HCT116 (cell line): ENCODE results near the gene SPATA33. TPM values are rescaled to one million over a fixed set of nuclear protein-coding genes. Genes with fewer than 3 reads are reported as not detected.

Experiments used
- ATAC-seq: fragments of 200-7000 bp; cut with Tn5 transposase; 2 replicates; pipeline ENCODE4 v1.9.1; 2020; ENCODE audit warnings: mild to moderate bottlenecking, moderate library complexity
- BruUV-seq: library from RNA; stranded (reverse); fragments of 400-500 nt; replicated peaks from 2 replicates; lab custom pipeline; 2021; lab: Mats Ljungman, UMichigan
- CTCF ChIA-PET: fragments of 300-600 bp; sonication (Branson Sonifier 250); formaldehyde crosslinking; loops from one replicate; lab custom pipeline; 2021; ENCODE audit warnings: antibody characterized with exemption; lab: Charles Lee
- POLR2A ChIA-PET: fragments of 300-600, 350-600 bp; sonication (Branson Sonifier 250); formaldehyde crosslinking; loops from one replicate; lab custom pipeline; 2021; ENCODE audit warnings: antibody characterized with exemption; lab: Charles Lee
- RAD21 ChIA-PET, 2 experiments: fragments of 300-600 bp; sonication (Branson Sonifier 250); formaldehyde crosslinking; loops; one replicate each; lab custom pipeline; 2023; ENCODE audit warnings: low total read pairs in 2 of 2; ENCODE audit not compliant: uncharacterized antibody in 2 of 2, unreplicated experiment in 2 of 2, low non-redundant PET in 1 of 2; lab: Charles Lee
- DNase-seq: peaks from one replicate; pipeline ENCODE4 v3.0.0-alpha.2; 2010; ENCODE audit warnings: low read depth, low spot score
- H2AFZ ChIP-seq: fragments of 200-600 bp; shearing (Covaris generic), sonication (generic); 2 replicates; pipeline ENCODE4 v1.6.1; 2017; ENCODE audit warnings: low read depth, mixed run types, mixed read lengths, antibody characterized with exemption, low read length; ENCODE audit not compliant: poor library complexity, severe bottlenecking
- H3K27ac ChIP-seq: 2 replicates; pipeline ENCODE4 v1.5.1; 2012; ENCODE audit warnings: low read depth, low read length
- H3K27me3 ChIP-seq: fragments of 200-600 bp; sonication (generic); 2 replicates; pipeline ENCODE4 v1.6.1; 2016; ENCODE audit warnings: mixed run types, low read length, mixed read lengths; ENCODE audit not compliant: insufficient read depth
- H3K36me3 ChIP-seq, 2 experiments: fragments of 200-500 bp in 1 of 2; fragments of 200-600 bp in 1 of 2; sonication (Bioruptor generic) in 1 of 2; sonication (generic) in 1 of 2; 2 replicates each; pipeline versions ENCODE4 v1.5.1 to v1.6.1; 2014 to 2016; ENCODE audit warnings: low read length in 2 of 2, inconsistent platforms in 1 of 2, mixed read lengths in 1 of 2, mixed run types in 1 of 2; ENCODE audit not compliant: insufficient read depth in 2 of 2, control insufficient read depth in 1 of 2
- H3K4me1 ChIP-seq, 2 experiments: fragments of 200-600 bp in 1 of 2; sonication (generic) in 1 of 2; 2 replicates each; pipeline versions ENCODE4 v1.5.1 to v1.6.1; 2012 to 2017; ENCODE audit warnings: low read length in 2 of 2, inconsistent platforms in 1 of 2, mild to moderate bottlenecking in 1 of 2, mixed read lengths in 1 of 2, mixed run types in 1 of 2, moderate library complexity in 1 of 2; ENCODE audit not compliant: insufficient read depth in 2 of 2, control insufficient read depth in 1 of 2
- H3K4me2 ChIP-seq: fragments of 200-600 bp; sonication (generic); 2 replicates; pipeline ENCODE4 v1.6.1; 2017; ENCODE audit warnings: mixed run types, low read length, mixed read lengths
- H3K4me3 ChIP-seq, 2 experiments: fragments of 200-600 bp in 1 of 2; sonication (generic) in 1 of 2; replicated peaks in 1 of 2; 2 replicates each; pipeline ENCODE4 v1.5.1; 2011 to 2016; ENCODE audit warnings: low read length in 2 of 2, control low read depth in 1 of 2, low read depth in 1 of 2, mild to moderate bottlenecking in 1 of 2, mixed read lengths in 1 of 2, mixed run types in 1 of 2
- H3K79me2 ChIP-seq: fragments of 200-600 bp; sonication (generic); 2 replicates; pipeline ENCODE4 v1.6.1; 2017; ENCODE audit warnings: mild to moderate bottlenecking, mixed run types, low read length, moderate library complexity, mixed read lengths; ENCODE audit not compliant: insufficient read depth
- H3K9ac ChIP-seq: fragments of 200-600 bp; sonication (generic); 2 replicates; pipeline ENCODE4 v1.6.1; 2016; ENCODE audit warnings: low read length, mixed read lengths
- H3K9me2 ChIP-seq: fragments of 200-600 bp; sonication (generic), shearing (Covaris generic); 2 replicates; pipeline ENCODE4 v1.6.1; 2017; ENCODE audit warnings: mixed run types, mild to moderate bottlenecking, moderate library complexity; ENCODE audit not compliant: insufficient read depth
- H3K9me3 ChIP-seq, 2 experiments: fragments of 200-500 bp in 1 of 2; fragments of 200-600 bp in 1 of 2; sonication (Bioruptor generic) in 1 of 2; sonication (generic) in 1 of 2; 2 replicates each; pipeline ENCODE4 v1.6.1; 2014 to 2017; ENCODE audit warnings: low read length in 2 of 2, mixed read lengths in 2 of 2, inconsistent platforms in 1 of 2, low read depth in 1 of 2, mild to moderate bottlenecking in 1 of 2, mixed run types in 1 of 2, moderate library complexity in 1 of 2; ENCODE audit not compliant: control insufficient read depth in 1 of 2, insufficient read depth in 1 of 2
- H4K20me1 ChIP-seq: fragments of 200-600 bp; sonication (generic), shearing (Covaris generic); 2 replicates; pipeline ENCODE4 v1.6.1; 2017; ENCODE audit warnings: mixed run types, mild to moderate bottlenecking, moderate library complexity; ENCODE audit not compliant: insufficient read depth
- CBX3 ChIP-seq: IDR thresholded peaks from 2 replicates; pipeline ENCODE4 v1.6.1; 2012; ENCODE audit warnings: low read depth
- EGR1 ChIP-seq: IDR thresholded peaks from 2 replicates; pipeline ENCODE4 v1.6.1; 2012; ENCODE audit warnings: low read depth
- ELF1 ChIP-seq: IDR thresholded peaks from 2 replicates; pipeline ENCODE4 v1.6.1; 2012; ENCODE audit warnings: low read depth, borderline replicate concordance
- EZH2 ChIP-seq: fragments of 200-600 bp; sonication (generic); IDR thresholded peaks from 2 replicates; pipeline ENCODE4 v1.6.1; 2017; ENCODE audit warnings: antibody characterized with exemption, mixed run types
- EZH2phosphoT487 ChIP-seq: fragments of 200-600 bp; IDR thresholded peaks from 2 replicates; pipeline ENCODE4 v1.6.1; 2018; ENCODE audit warnings: antibody characterized with exemption, borderline replicate concordance
- FOSL1 ChIP-seq: IDR thresholded peaks from 2 replicates; pipeline ENCODE4 v1.6.1; 2012; ENCODE audit warnings: low read depth
- JUND ChIP-seq: IDR thresholded peaks from 2 replicates; pipeline ENCODE4 v1.6.1; 2012
- POLR2AphosphoS5 ChIP-seq: IDR thresholded peaks from 2 replicates; pipeline ENCODE4 v1.6.1; 2011; ENCODE audit warnings: mild to moderate bottlenecking, low read depth, low read length, moderate library complexity
- SIN3A ChIP-seq: IDR thresholded peaks from 2 replicates; pipeline ENCODE4 v1.6.1; 2012; ENCODE audit warnings: low read depth
- SRF ChIP-seq: IDR thresholded peaks from 2 replicates; pipeline ENCODE4 v1.6.1; 2012; ENCODE audit warnings: low read depth
- ZFX ChIP-seq: fragments of 450-650 bp; IDR thresholded peaks from 2 replicates; pipeline ENCODE4 v1.6.1; 2017
- ZNF274 ChIP-seq: fragments of 200-500 bp; sonication (Bioruptor generic); IDR thresholded peaks from 2 replicates; pipeline ENCODE4 v1.6.1; 2014; ENCODE audit warnings: mild to moderate bottlenecking, low read depth, low read length, inconsistent platforms
- intact Hi-C: fragments of 100-400 bp; cut with micrococcal nuclease; formaldehyde crosslinking; loops from 2 replicates; pipeline ENCODE4 v1.10.0; 2022
- total RNA-seq: library from RNA; stranded (reverse); gene quantifications from one replicate; pipeline ENCODE4 v1.2.1, GENCODE V29; 2021; ENCODE audit not compliant: unreplicated experiment
- TF ChIP-seq, protein P1 (sequence below): IDR thresholded peaks from 2 replicates; pipeline ENCODE4 v1.6.1; 2012
- TF ChIP-seq, protein P2 (sequence below), 3 experiments: fragments of 200-600 bp in 1 of 3; sonication (generic) in 1 of 3; IDR thresholded peaks in 2 of 3; conservative IDR thresholded peaks in 1 of 3; 2 replicates each; pipeline ENCODE4 v1.5.1; 2012 to 2017; ENCODE audit warnings: low read depth in 2 of 3, low read length in 2 of 3, antibody characterized with exemption in 1 of 3, borderline replicate concordance in 1 of 3, control low read depth in 1 of 3, mild to moderate bottlenecking in 1 of 3, mixed read lengths in 1 of 3, mixed run types in 1 of 3, moderate library complexity in 1 of 3; ENCODE audit not compliant: insufficient read depth in 1 of 3
- TF ChIP-seq, protein P3 (sequence below): IDR thresholded peaks from 2 replicates; pipeline ENCODE4 v1.6.1; 2011; ENCODE audit warnings: mild to moderate bottlenecking, low read length, moderate library complexity; ENCODE audit not compliant: insufficient replicate concordance; ENCODE audit errors: extremely low read depth
- TF ChIP-seq, protein P4 (sequence below): IDR thresholded peaks from 2 replicates; pipeline ENCODE4 v1.6.1; 2012; ENCODE audit warnings: low read depth

SPATA33 gene
- total RNA-seq, 1 experiment from 2014 or later: 24.9 TPM

DNA sequence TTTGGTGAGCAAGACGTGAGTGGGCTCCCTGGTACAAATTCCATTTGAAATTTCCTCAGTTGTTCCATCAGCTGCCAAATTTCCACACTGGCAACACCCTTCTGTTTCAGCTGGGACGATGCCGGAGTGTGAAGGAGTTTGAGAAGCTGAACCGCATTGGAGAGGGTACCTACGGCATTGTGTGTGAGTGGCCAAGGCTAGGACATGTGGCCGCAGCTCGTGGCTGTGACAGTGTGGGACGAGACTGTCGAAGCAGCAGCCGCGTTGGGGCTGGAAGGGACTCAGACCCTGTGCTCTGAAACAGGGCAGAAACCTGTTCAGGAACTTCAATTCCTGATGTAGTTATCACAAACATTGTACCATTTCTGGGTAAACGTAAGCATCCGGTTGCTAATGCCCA, 31.5 kb downstream of the SPATA33 start:
- H3K4me2 ChIP-seq: no peak overlapping the region
- no peaks in the 10 kb centered on the region for H4K20me1 ChIP-seq
- H2AFZ ChIP-seq: no peak overlapping the region
- peaks cover 27 to 62% of the 10 kb centered on the region in 2 experiments; a peak in 3 of 4 replicates for H3K36me3 ChIP-seq
- DNase-seq: no peak
- H3K9me2 ChIP-seq: no peaks in the 10 kb centered on the region
- RAD21 ChIA-PET: no interaction called here
- TF ChIP-seq, protein P1, sequence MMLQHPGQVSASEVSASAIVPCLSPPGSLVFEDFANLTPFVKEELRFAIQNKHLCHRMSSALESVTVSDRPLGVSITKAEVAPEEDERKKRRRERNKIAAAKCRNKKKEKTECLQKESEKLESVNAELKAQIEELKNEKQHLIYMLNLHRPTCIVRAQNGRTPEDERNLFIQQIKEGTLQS: no peak
- TF ChIP-seq POLR2AphosphoS5 (no peak), EGR1 (no peak), EZH2phosphoT487 (no peak), SIN3A (no peak), SRF (no peak), ELF1 (no peak), CBX3 (no peak), ZFX (no peak), JUND (no peak), ZNF274 (no peak), FOSL1 (no peak), EZH2 (no peak)
- TF ChIP-seq, protein P2, sequence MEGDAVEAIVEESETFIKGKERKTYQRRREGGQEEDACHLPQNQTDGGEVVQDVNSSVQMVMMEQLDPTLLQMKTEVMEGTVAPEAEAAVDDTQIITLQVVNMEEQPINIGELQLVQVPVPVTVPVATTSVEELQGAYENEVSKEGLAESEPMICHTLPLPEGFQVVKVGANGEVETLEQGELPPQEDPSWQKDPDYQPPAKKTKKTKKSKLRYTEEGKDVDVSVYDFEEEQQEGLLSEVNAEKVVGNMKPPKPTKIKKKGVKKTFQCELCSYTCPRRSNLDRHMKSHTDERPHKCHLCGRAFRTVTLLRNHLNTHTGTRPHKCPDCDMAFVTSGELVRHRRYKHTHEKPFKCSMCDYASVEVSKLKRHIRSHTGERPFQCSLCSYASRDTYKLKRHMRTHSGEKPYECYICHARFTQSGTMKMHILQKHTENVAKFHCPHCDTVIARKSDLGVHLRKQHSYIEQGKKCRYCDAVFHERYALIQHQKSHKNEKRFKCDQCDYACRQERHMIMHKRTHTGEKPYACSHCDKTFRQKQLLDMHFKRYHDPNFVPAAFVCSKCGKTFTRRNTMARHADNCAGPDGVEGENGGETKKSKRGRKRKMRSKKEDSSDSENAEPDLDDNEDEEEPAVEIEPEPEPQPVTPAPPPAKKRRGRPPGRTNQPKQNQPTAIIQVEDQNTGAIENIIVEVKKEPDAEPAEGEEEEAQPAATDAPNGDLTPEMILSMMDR (IDR thresholded peaks at IDR 0.05 in 2 of 3, conservative IDR thresholded peaks at IDR 0.05 in 1 of 3; ENCODE audit: borderline replicate concordance in 1 of 3, insufficient read depth in 1 of 3, low read depth in 2 of 3, low read length in 2 of 3): no peak
- TF ChIP-seq, protein P3, sequence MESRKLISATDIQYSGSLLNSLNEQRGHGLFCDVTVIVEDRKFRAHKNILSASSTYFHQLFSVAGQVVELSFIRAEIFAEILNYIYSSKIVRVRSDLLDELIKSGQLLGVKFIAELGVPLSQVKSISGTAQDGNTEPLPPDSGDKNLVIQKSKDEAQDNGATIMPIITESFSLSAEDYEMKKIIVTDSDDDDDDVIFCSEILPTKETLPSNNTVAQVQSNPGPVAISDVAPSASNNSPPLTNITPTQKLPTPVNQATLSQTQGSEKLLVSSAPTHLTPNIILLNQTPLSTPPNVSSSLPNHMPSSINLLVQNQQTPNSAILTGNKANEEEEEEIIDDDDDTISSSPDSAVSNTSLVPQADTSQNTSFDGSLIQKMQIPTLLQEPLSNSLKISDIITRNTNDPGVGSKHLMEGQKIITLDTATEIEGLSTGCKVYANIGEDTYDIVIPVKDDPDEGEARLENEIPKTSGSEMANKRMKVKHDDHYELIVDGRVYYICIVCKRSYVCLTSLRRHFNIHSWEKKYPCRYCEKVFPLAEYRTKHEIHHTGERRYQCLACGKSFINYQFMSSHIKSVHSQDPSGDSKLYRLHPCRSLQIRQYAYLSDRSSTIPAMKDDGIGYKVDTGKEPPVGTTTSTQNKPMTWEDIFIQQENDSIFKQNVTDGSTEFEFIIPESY: no peak
- TF ChIP-seq, protein P4, sequence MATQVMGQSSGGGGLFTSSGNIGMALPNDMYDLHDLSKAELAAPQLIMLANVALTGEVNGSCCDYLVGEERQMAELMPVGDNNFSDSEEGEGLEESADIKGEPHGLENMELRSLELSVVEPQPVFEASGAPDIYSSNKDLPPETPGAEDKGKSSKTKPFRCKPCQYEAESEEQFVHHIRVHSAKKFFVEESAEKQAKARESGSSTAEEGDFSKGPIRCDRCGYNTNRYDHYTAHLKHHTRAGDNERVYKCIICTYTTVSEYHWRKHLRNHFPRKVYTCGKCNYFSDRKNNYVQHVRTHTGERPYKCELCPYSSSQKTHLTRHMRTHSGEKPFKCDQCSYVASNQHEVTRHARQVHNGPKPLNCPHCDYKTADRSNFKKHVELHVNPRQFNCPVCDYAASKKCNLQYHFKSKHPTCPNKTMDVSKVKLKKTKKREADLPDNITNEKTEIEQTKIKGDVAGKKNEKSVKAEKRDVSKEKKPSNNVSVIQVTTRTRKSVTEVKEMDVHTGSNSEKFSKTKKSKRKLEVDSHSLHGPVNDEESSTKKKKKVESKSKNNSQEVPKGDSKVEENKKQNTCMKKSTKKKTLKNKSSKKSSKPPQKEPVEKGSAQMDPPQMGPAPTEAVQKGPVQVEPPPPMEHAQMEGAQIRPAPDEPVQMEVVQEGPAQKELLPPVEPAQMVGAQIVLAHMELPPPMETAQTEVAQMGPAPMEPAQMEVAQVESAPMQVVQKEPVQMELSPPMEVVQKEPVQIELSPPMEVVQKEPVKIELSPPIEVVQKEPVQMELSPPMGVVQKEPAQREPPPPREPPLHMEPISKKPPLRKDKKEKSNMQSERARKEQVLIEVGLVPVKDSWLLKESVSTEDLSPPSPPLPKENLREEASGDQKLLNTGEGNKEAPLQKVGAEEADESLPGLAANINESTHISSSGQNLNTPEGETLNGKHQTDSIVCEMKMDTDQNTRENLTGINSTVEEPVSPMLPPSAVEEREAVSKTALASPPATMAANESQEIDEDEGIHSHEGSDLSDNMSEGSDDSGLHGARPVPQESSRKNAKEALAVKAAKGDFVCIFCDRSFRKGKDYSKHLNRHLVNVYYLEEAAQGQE: no peak
- no peaks in the 10 kb centered on the region for H3K27me3 ChIP-seq
- CTCF ChIA-PET: interaction anchor here (1.1 kb wide), 1 partner anchor 11 kb away, joined by 3 read pairs; no protein-coding TSS in a partner anchor
- no peak overlapping the region for H3K27ac ChIP-seq
- H3K4me3 ChIP-seq: no peak overlapping the region
- H3K9ac ChIP-seq: no peak overlapping the region
- H3K9me3 ChIP-seq: peaks cover 3 to 6% of the 10 kb centered on the region in 2 experiments; a peak in 2 of 4 replicates
- peaks cover 9 to 20% of the 10 kb centered on the region in 2 experiments for H3K4me1 ChIP-seq
- ATAC-seq: no peak
- POLR2A ChIA-PET: no interaction called here
- no TSS peak for BruUV-seq
- intact Hi-C loops: no loop called here
- H3K79me2 ChIP-seq: peaks cover 30% of the 10 kb centered on the region
